ENCODE measurements around the gene HTR3C. TPM values are rescaled to one million over a fixed set of nuclear protein-coding genes. Genes with fewer than 3 reads are reported as not detected.

HTR3C gene
- total RNA-seq, 2 experiments from 2014 or later, result not detected

DNA sequence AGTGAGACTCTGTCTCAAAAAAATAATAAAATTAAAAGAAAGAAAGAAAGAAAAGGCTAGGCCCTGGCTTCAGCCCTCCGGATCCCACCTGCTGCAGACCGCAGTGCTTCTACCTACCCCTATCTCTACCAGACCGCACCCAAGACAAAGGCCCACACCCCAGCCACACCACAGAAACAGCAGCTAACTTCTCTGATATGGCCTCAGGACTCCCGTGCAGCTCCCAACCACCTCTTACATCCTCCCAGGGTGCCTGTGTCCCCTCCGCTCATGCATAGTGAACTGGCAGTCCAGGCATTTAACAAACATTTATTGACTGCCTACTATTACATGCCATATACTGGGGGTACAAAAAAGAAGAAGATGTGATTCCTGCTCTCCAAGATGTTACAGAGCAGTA lies 6.9 kb upstream of the HTR3C start:
- DNase-seq (ENCODE audit: low spot score), result no peak
- no peaks in the 10 kb centered on the region for H4K20me1 ChIP-seq (ENCODE audit: insufficient read depth, low read length)
- H3K27ac ChIP-seq (ENCODE audit: low read depth, low read length, poor library complexity, severe bottlenecking), result no peak overlapping the region
- ChIA-PET POLR2A (no interaction called here), CTCF (ENCODE audit: unreplicated experiment) (no interaction called here)
- no peaks in the 10 kb centered on the region for H3K79me2 ChIP-seq (ENCODE audit: insufficient read depth, low read depth, low read length)
- no peak overlapping the region for H3K4me3 ChIP-seq (ENCODE audit: low read depth, low read length, poor library complexity, severe bottlenecking)
- no peak overlapping the region for H2AFZ ChIP-seq (ENCODE audit: low read length)
- no peaks in the 10 kb centered on the region for H3K4me1 ChIP-seq (ENCODE audit: insufficient read depth, low read length, poor library complexity, severe bottlenecking)
- BruUV-seq (replicated peaks), result no TSS peak
- H3K36me3 ChIP-seq (ENCODE audit: insufficient read depth, low read length), result no peaks in the 10 kb centered on the region
- no peaks in the 10 kb centered on the region for H3K9me2 ChIP-seq (ENCODE audit: insufficient read depth, low read length)
- H3K4me2 ChIP-seq (ENCODE audit: low read length), result no peak overlapping the region
- intact Hi-C loops (cut with micrococcal nuclease; ENCODE audit: unreplicated experiment), result no loop called here
- TF ChIP-seq EZH2phosphoT487 (IDR thresholded peaks at IDR 0.05; ENCODE audit: borderline replicate concordance, low read depth, low read length), result no peak
- TF ChIP-seq, protein P1, sequence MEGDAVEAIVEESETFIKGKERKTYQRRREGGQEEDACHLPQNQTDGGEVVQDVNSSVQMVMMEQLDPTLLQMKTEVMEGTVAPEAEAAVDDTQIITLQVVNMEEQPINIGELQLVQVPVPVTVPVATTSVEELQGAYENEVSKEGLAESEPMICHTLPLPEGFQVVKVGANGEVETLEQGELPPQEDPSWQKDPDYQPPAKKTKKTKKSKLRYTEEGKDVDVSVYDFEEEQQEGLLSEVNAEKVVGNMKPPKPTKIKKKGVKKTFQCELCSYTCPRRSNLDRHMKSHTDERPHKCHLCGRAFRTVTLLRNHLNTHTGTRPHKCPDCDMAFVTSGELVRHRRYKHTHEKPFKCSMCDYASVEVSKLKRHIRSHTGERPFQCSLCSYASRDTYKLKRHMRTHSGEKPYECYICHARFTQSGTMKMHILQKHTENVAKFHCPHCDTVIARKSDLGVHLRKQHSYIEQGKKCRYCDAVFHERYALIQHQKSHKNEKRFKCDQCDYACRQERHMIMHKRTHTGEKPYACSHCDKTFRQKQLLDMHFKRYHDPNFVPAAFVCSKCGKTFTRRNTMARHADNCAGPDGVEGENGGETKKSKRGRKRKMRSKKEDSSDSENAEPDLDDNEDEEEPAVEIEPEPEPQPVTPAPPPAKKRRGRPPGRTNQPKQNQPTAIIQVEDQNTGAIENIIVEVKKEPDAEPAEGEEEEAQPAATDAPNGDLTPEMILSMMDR (conservative IDR thresholded peaks at IDR 0.05; ENCODE audit: low read length), result no peak
- no peaks in the 10 kb centered on the region for H3K9me3 ChIP-seq (ENCODE audit: low read length)

DNA sequence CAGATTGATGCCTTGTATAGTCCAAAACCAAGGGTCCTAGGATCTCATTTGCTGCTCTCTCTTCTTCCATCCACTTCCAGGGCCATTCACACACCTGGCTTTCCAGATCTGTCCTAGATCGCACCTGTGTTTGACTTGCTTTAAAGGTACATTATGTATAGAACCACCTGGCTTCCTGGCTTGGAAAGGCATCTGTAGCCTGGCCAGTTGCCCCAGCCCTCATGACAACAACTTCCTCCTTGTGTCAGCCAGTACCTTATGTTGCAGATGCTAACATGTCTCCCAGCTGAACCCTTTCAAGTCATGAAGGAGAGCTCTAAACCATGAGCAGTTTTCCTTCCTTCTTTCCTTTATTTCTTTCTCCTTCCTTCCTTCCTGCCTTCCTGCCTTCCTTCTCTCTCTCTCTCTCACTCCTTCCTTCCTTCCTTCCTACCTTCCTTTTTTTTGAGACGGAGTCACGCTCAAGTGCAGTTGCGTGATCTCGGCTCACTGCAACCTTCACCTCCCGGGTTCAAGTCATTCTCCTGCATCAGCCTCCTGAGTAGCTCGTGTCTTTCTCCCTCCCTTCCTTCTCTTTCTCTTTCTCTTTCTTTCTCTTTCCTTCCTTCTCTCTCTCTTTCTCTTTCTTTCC lies 2.5 kb upstream of the HTR3C start:
- POLR2A ChIA-PET, result interaction anchor here (0.7 to 0.9 kb wide), 2 partner anchors 14 to 23 kb away, joined by 3 to 4 read pairs; no protein-coding TSS in a partner anchor
- no peaks in the 10 kb centered on the region for H3K79me2 ChIP-seq (ENCODE audit: insufficient read depth, low read depth, low read length)
- no TSS peak for BruUV-seq (replicated peaks)
- CTCF ChIA-PET (ENCODE audit: unreplicated experiment), result no interaction called here
- no peaks in the 10 kb centered on the region for H4K20me1 ChIP-seq (ENCODE audit: insufficient read depth, low read length)
- DNase-seq (ENCODE audit: low spot score), result peak; percentile 27
- no peak overlapping the region for H2AFZ ChIP-seq (ENCODE audit: low read length)
- H3K4me1 ChIP-seq (ENCODE audit: insufficient read depth, low read length, poor library complexity, severe bottlenecking), result no peaks in the 10 kb centered on the region
- H3K36me3 ChIP-seq (ENCODE audit: insufficient read depth, low read length), result no peaks in the 10 kb centered on the region
- TF ChIP-seq, protein P1 (conservative IDR thresholded peaks at IDR 0.05; ENCODE audit: low read length), result no peak
- no peak for TF ChIP-seq EZH2phosphoT487 (IDR thresholded peaks at IDR 0.05; ENCODE audit: borderline replicate concordance, low read depth, low read length)
- no peak overlapping the region for H3K4me2 ChIP-seq (ENCODE audit: low read length)
- no peak overlapping the region for H3K4me3 ChIP-seq (ENCODE audit: low read depth, low read length, poor library complexity, severe bottlenecking)
- no peaks in the 10 kb centered on the region for H3K9me2 ChIP-seq (ENCODE audit: insufficient read depth, low read length)
- intact Hi-C loops (cut with micrococcal nuclease; ENCODE audit: unreplicated experiment), result no loop called here
- no peaks in the 10 kb centered on the region for H3K9me3 ChIP-seq (ENCODE audit: low read length)
- no peak overlapping the region for H3K27ac ChIP-seq (ENCODE audit: low read depth, low read length, poor library complexity, severe bottlenecking)

DNA sequence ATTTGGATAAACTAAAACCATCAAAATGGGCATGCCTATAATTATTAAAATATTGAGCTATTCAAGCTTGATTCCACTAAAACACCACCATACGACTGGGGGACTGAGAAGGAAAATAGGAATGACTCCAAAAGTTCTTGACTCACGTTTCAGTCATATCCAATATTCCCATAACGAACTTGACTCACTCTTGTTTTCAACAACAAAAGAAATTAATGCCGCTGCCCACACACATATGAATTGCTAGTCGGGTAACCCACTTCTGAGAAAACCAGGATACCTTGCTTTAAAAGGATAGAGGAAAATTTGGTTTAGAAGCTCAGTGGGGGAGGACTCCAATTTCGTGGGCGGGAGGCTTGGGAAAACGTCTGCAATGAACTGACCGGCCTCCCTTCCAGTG lies 5.2 kb downstream of the HTR3C start:
- no peaks in the 10 kb centered on the region for H3K9me3 ChIP-seq (ENCODE audit: low read length)
- no peaks in the 10 kb centered on the region for H3K4me1 ChIP-seq (ENCODE audit: insufficient read depth, low read length, poor library complexity, severe bottlenecking)
- no peaks in the 10 kb centered on the region for H3K9me2 ChIP-seq (ENCODE audit: insufficient read depth, low read length)
- POLR2A ChIA-PET, result interaction anchor here (1.1 to 1.9 kb wide), 2 partner anchors 10 to 14 kb away, joined by 3 to 5 read pairs; no protein-coding TSS in a partner anchor
- TF ChIP-seq, protein P1 (conservative IDR thresholded peaks at IDR 0.05; ENCODE audit: low read length), result no peak
- TF ChIP-seq EZH2phosphoT487 (IDR thresholded peaks at IDR 0.05; ENCODE audit: borderline replicate concordance, low read depth, low read length), result no peak
- intact Hi-C loops (cut with micrococcal nuclease; ENCODE audit: unreplicated experiment), result no loop called here
- no peak overlapping the region for H2AFZ ChIP-seq (ENCODE audit: low read length)
- no TSS peak for BruUV-seq (replicated peaks)
- CTCF ChIA-PET (ENCODE audit: unreplicated experiment), result no interaction called here
- no peak for DNase-seq (ENCODE audit: low spot score)
- H3K4me3 ChIP-seq (ENCODE audit: low read depth, low read length, poor library complexity, severe bottlenecking), result no peak overlapping the region
- no peaks in the 10 kb centered on the region for H4K20me1 ChIP-seq (ENCODE audit: insufficient read depth, low read length)
- H3K4me2 ChIP-seq (ENCODE audit: low read length), result no peak overlapping the region
- H3K27ac ChIP-seq (ENCODE audit: low read depth, low read length, poor library complexity, severe bottlenecking), result no peak overlapping the region
- H3K36me3 ChIP-seq (ENCODE audit: insufficient read depth, low read length), result no peaks in the 10 kb centered on the region
- no peaks in the 10 kb centered on the region for H3K79me2 ChIP-seq (ENCODE audit: insufficient read depth, low read depth, low read length)
